GM18868 (cell line): Measurements from ENCODE around the gene LRP5.
"Not testable (repeated sequence)": the region's sequence is repeated elsewhere in the genome, so short reads cannot be mapped to it uniquely, and the experiment has no call there.

Source experiments
- ATAC-seq: cut with Tn5 transposase; IDR thresholded peaks from one replicate; pipeline ENCODE4 v1.9.1; 2021; ENCODE audit warnings: mild to moderate bottlenecking, moderate library complexity; ENCODE audit not compliant: unreplicated experiment

LRP5 gene

GRCh38 chr11:68460741-68461574, 148.6 kb downstream of the LRP5 start, which contains the start of gene PPP6R3:
Gene PPP6R3 (plus strand): TSS chr11:68460752. CDS start chr11:68537665, 76,913 bp downstream.
- ATAC-seq, result peak; percentile 27

DNA sequence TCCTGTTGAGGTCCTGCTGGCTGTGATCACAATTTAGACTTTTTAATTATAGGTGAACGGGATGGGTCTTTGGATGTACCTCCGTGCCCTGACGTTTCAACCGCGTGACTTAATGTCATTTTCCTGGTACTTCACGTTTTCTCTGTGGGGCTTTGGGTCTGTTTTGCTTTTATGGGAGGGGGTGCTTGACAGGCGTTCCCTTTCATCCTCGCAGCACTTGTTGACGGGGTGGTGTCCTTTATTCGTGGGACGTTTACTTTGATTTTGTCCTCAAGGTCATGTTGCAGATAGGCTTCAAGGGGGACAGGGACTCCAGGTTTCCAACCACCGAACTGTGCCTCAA, 149.2 kb downstream of the LRP5 start:
- ATAC-seq, result no peak

DNA sequence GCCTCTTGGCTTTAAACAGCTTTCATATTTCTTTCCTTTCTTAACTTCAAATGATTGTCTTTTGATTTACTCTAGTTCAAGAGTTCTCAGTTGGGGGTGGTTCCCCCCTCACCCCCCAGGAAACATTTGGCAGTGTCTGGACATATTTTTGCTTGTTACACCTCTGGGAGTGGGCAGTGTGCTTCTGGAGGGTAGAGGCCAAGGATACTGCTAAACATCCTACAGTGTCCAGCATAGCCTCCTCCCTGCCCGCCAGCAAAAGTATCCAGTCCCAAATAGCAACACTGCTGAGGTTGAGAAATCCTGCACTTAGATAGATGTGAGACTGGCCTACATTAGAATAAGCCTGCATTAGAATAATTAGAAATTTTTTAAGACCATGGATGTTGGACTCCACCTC, 151.3 kb downstream of the LRP5 start:
- no peak for ATAC-seq

- ATAC-seq, result no peak
Measured at GRCh38 chr11:68467201-68467834, 154.9 kb downstream of the LRP5 start.

- ATAC-seq, result no peak
Measured at GRCh38 chr11:68468217-68468828, 155.9 kb downstream of the LRP5 start.

GRCh38 chr11:68469122-68469521, 156.7 kb downstream of the LRP5 start:
- no peak for ATAC-seq

DNA sequence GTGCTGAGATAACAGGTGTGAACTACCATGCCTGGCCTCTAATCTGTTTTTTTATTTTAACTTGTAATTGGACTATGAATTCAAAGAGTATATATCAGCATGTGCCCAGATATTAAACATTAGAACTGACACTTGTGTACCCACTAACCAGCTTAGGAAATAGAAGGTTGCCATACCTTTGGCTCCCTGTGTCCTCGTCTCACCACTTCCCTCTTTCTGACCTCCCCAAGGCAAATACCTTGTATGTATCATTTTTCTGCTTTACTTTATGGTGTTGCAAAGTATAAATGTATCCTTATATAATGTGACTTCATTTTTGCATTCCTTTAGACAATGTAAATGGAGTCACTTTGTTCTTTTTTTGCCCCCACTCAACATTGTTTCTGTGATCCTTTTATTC, 157.3 kb downstream of the LRP5 start:
- ATAC-seq, result no peak

DNA sequence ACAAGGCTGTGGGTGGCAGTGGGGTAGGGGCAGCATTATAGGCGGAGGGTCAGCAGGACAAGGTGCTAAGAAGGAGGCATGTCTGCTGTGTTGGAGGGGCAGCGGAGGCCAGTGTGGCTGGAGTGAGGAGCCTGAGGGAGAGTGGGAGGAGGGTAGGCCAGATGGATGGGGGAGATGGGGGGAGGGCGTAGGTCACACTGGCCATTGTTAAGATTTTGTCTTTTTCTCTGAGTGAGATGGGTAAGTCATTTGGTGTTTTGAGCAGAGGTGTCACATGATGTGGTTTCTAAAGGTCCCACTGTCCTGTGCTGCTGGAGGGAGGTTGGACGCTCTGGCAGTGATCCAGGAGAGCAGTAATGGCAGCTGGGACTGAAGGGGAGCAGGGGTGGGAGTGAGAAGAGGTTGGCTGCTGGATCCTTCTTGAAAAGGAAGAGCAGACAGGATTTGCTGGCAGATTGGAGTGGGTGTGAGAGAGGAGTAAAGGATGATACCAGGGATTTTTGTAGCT, 158.0 kb downstream of the LRP5 start:
- no peak for ATAC-seq

- ATAC-seq, result no peak
Measured at GRCh38 chr11:68471360-68472340, 159.3 kb downstream of the LRP5 start.

- no peak for ATAC-seq
Measured at GRCh38 chr11:68472778-68473177, 160.4 kb downstream of the LRP5 start.

GRCh38 chr11:68473693-68474092, 161.3 kb downstream of the LRP5 start:
- ATAC-seq, result no peak

DNA sequence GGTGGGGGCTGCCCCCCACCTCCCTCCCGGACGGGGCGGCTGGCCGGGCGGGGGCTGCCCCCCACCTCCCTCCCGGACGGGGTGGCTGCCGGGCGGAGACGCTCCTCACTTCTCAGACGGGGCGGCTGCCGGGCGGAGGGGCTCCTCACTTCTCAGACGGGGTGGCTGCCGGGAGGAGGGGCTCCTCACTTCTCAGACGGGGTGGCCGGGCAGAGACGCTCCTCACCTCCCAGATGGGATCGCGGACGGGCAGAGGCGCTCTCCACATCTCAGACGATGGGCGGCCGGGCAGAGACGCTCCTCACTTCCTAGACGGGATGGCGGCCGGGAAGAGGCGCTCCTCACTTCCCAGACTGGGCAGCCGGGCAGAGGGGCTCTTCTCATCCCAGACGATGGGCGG, 163.2 kb downstream of the LRP5 start:
- ATAC-seq, result not testable (repeated sequence)

- ATAC-seq, result no peak
Measured at GRCh38 chr11:68479390-68479789, 167.0 kb downstream of the LRP5 start.

DNA sequence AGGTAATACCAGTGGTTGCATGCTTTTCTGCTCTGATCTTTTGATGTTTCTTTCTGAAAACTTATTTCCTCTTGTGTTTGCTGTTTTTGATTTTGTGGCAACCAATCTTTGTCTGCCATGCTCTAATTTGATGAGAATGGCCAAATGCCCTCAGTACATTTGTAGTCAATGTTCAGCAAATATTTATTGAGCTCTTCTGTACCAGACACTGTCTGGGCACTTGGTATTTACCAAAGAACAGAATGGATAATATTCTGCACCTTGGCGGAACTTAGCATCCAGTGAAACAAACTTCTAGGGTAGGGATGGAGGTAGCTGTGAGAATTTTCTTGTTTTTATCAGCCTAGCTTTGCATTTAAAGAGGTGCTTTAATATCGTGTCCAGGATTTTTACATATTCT, 167.8 kb downstream of the LRP5 start:
- no peak for ATAC-seq

GRCh38 chr11:68480852-68481510, 168.6 kb downstream of the LRP5 start:
- no peak for ATAC-seq

DNA sequence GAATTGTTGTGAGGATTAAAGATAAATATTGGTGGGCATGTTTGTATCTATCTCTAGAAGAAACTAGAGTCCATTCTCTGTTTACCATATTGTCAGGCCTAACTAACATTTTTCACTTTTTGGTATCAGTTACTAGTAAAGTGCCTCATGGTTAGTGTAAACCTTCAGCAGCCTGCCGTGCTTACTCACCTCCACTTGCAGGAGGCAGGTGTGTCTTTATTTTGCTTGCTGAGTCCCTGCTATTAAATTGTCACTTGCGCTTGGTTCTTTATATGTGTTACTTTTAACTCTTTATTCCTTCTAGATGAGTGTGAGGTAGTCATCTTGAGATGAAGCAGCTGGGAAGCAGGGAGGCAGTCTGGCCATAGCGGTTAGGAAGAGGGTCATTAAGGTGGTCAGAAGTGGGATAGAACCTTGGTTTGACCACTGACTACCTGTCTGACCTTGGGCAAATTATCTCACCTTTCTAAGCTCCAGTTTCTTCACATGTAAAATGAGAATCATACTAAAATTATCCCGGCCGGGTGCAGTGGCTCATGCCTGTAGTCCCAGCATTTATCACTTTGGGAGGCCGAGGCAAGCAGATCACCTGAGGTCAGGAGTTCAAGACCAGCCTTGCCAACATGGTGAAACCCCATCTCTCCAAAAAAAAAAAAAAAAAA, 169.3 kb downstream of the LRP5 start:
- no peak for ATAC-seq

DNA sequence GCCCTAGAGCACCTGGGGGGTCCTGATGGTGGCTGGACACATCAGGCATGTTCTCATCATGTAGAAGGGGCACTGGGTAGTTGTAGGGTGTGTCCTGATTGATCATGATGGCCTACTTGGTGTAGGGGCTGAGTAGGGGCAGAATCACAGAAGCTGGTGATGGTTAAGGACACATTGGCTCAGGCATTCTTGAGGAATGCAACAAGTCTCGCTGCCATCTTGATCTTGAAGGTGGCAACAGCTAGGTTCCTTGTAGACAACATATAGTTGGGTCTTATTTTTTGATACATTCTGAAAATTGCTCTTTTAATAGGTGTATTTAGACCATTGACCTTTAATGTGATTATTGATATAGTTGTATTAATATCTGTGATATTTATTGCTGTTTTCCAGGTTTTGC, 176.2 kb downstream of the LRP5 start:
- ATAC-seq, result no peak

GRCh38 chr11:68495220-68495729, 182.9 kb downstream of the LRP5 start:
- ATAC-seq, result no peak

GRCh38 chr11:68495872-68496271, 183.5 kb downstream of the LRP5 start:
- no peak for ATAC-seq
